ENCODE measurements around the gene PPP3CA. TPM values are rescaled to one million over a fixed set of nuclear protein-coding genes. Genes with fewer than 3 reads are reported as not detected.

PPP3CA gene
- total RNA-seq, 4 donors from 2014 or later: 38.5 to 46.7 (median 40.6) TPM

GRCh38 chr4:101285985-101286384, 61.3 kb downstream of the PPP3CA start:
- DNase-seq (ENCODE audit: low spot score in 2 of 2): no peak
- no peak overlapping the region for H3K4me3 ChIP-seq (ENCODE audit: low read depth, poor library complexity, severe bottlenecking)
- no peak for TF ChIP-seq POLR2A (IDR thresholded peaks at IDR 0.05)
- no peak for TF ChIP-seq CTCF (IDR thresholded peaks at IDR 0.05)
- intact Hi-C loops (cut with DNase I; ENCODE audit: low total_unique reads): no loop called here
- 86 to 88% methylated on average over 4 of the region's 4 CpGs for WGBS, 2 donors

DNA sequence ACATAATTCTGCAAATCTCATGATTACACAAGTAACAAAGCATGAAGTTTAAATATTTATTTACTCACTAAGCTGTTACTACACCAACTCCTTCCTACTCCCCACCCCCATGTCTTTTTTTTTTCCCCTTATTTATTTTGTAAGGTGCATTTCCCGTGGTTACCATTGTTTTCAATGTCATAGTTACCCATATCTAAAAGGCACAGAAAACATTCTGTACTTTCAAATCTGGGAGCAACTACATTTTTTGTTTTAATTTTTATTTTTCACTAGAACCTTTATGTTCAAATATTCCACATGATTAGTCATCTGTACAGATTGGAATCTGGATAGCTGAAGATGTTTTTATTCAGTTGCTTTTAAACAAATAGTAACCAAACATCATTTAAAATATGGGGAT, 62.8 kb downstream of the PPP3CA start:
- no peak overlapping the region for H3K4me3 ChIP-seq (ENCODE audit: low read depth, poor library complexity, severe bottlenecking)
- no peak for DNase-seq (ENCODE audit: low spot score in 2 of 2)
- no peak for TF ChIP-seq CTCF (IDR thresholded peaks at IDR 0.05)
- no peak for TF ChIP-seq POLR2A (IDR thresholded peaks at IDR 0.05)
- intact Hi-C loops (cut with DNase I; ENCODE audit: low total_unique reads): no loop called here
- WGBS, 2 donors: 23 to 32% methylated on average over 1 of the region's 1 CpG

- DNase-seq (ENCODE audit: low spot score in 2 of 2): no peak
- 69 to 88% methylated on average over 2 of the region's 2 CpGs for WGBS, 2 donors
- no peak overlapping the region for H3K4me3 ChIP-seq (ENCODE audit: low read depth, poor library complexity, severe bottlenecking)
Observed at GRCh38 chr4:101283434-101283833, 63.9 kb downstream of the PPP3CA start.

GRCh38 chr4:101282076-101282844, 65.1 kb downstream of the PPP3CA start:
- DNase-seq (ENCODE audit: low spot score in 2 of 2): no peak
- intact Hi-C loops (cut with DNase I; ENCODE audit: low total_unique reads): no loop called here
- 85 to 86% methylated on average over 4 of the region's 4 CpGs for WGBS, 2 donors
- no peak overlapping the region for H3K4me3 ChIP-seq (ENCODE audit: low read depth, poor library complexity, severe bottlenecking)
- no peak for TF ChIP-seq CTCF (IDR thresholded peaks at IDR 0.05)
- no peak for TF ChIP-seq POLR2A (IDR thresholded peaks at IDR 0.05)

More at GRCh38 chr4:101283434-101283833, 63.9 kb downstream of the PPP3CA start:
- TF ChIP-seq POLR2A (IDR thresholded peaks at IDR 0.05) (no peak), CTCF (IDR thresholded peaks at IDR 0.05) (no peak)
- intact Hi-C loops (cut with DNase I; ENCODE audit: low total_unique reads): no loop called here

GRCh38 chr4:101280866-101281600, 66.3 kb downstream of the PPP3CA start:
- TF ChIP-seq POLR2A (IDR thresholded peaks at IDR 0.05) (no peak), CTCF (IDR thresholded peaks at IDR 0.05) (no peak)
- no peak overlapping the region for H3K4me3 ChIP-seq (ENCODE audit: low read depth, poor library complexity, severe bottlenecking)
- WGBS, 2 donors: 78 to 86% methylated on average over 3 of the region's 3 CpGs
- intact Hi-C loops (cut with DNase I; ENCODE audit: low total_unique reads): no loop called here
- no peak for DNase-seq (ENCODE audit: low spot score in 2 of 2)

All from lower leg skin (tissue), 4 donors.